Sigmoid colon (tissue), 7 donors: ENCODE data around the gene TCP11. TPM values are rescaled to one million over a fixed set of nuclear protein-coding genes. Genes with fewer than 3 reads are reported as not detected.

Experiments
- DNase-seq: peaks from one replicate; pipeline ENCODE4 v3.0.0-alpha.2; 2019
- H3K27ac ChIP-seq, 4 donors: fragments of 200-600 bp; sonication (generic); one replicate each; pipeline ENCODE4 v1.5.1; 2016 to 2019; ENCODE audit warnings: mild to moderate bottlenecking in 1 of 4
- H3K27me3 ChIP-seq, 3 donors: fragments of 200-600 bp; sonication (generic); one replicate each; pipeline ENCODE4 v1.5.1; 2019; ENCODE audit warnings: mild to moderate bottlenecking in 1 of 3
- H3K36me3 ChIP-seq, 4 donors: fragments of 200-600 bp; sonication (generic); one replicate each; pipeline ENCODE4 v1.5.1; 2016 to 2019
- H3K4me1 ChIP-seq, 4 donors: fragments of 200-600 bp; sonication (generic); one replicate each; pipeline ENCODE4 v1.5.1; 2017 to 2019
- H3K4me3 ChIP-seq, 4 donors: fragments of 200-600 bp; sonication (generic); one replicate each; pipeline ENCODE4 v1.5.1; 2017 to 2019; ENCODE audit warnings: mild to moderate bottlenecking in 2 of 4, moderate library complexity in 1 of 4
- H3K9me3 ChIP-seq, 4 donors: fragments of 200-600 bp in 3 of 4; sonication (generic) in 3 of 4; one replicate each; pipeline versions ENCODE4 v1.5.1 to v1.6.1; 2013 to 2019
- CTCF ChIP-seq, 4 experiments: fragments of 450-650 bp in 3 of 4; fragments of 200-600 bp in 1 of 4; IDR thresholded peaks; one replicate each; pipeline ENCODE4 v1.5.1; 2016 to 2019; ENCODE audit warnings: antibody characterized with exemption in 4 of 4, mild to moderate bottlenecking in 3 of 4, moderate library complexity in 2 of 4
- EP300 ChIP-seq, 4 donors: sonication (generic); formaldehyde crosslinking; IDR thresholded peaks; one replicate each; pipeline ENCODE4 v1.6.1; 2017; ENCODE audit warnings: antibody characterized with exemption in 4 of 4
- POLR2A ChIP-seq, 2 donors: fragments of 450-650 bp; IDR thresholded peaks; one replicate each; pipeline ENCODE4 v1.6.1; 2016; ENCODE audit warnings: antibody characterized with exemption in 2 of 2, mild to moderate bottlenecking in 2 of 2, moderate library complexity in 2 of 2
- POLR2AphosphoS5 ChIP-seq, 4 donors: sonication (generic); formaldehyde crosslinking; IDR thresholded peaks; one replicate each; pipeline ENCODE4 v1.6.1; 2017; ENCODE audit warnings: antibody characterized with exemption in 4 of 4
- WGBS, 2 donors: extraction: QIAGEN DNeasy Blood & Tissue Kit; methylation state at CpG; one replicate each; pipeline ENCODE4 v1.1.7; 2013; 5-methylcytosine and 5-hydroxymethylcytosine counted together
- intact Hi-C: fragments of 100-400 bp; cut with DNase I; formaldehyde crosslinking; loops from one replicate; pipeline ENCODE4 v1.15.1; 2023
- polyA plus RNA-seq, 3 donors: library from polyadenylated mRNA; stranded (reverse); fragments of 200-250 nt; gene quantifications; one replicate each; pipeline ENCODE4 v1.2.3, GENCODE V29; 2013
- total RNA-seq, 4 donors: library from RNA; depleted of rRNA; stranded (reverse); fragments of >200 nt; gene quantifications; one replicate each; pipeline ENCODE4 v1.1.0, GENCODE V29; 2016
- donor health status: healthy with polysubstance abuse.
- donor health status: Bipolar disorder and iron deficiency.
- donor health status: healthy.

TCP11 gene
- total and polyA plus RNA-seq, 7 donors: 0.66 TPM; not detected in 6

GRCh38 chr6:35147486-35147885 is 6.3 kb upstream of the TCP11 start:
- 84 to 86% methylated on average over 3 of the region's 3 CpGs for WGBS, 2 donors
- DNase-seq: no peak
- Histone ChIP-seq H3K27me3 (no peaks in the 10 kb centered on the region), H3K36me3 (no peaks in the 10 kb centered on the region), H3K4me1 (peaks cover 0 to 18% (median 9%) of the 10 kb centered on the region in 4 donors), H3K4me3 (no peak overlapping the region), H3K27ac (no peak overlapping the region), H3K9me3 (no peaks in the 10 kb centered on the region)
- TF ChIP-seq POLR2A (IDR thresholded peaks at IDR 0.05) (no peak), EP300 (IDR thresholded peaks at IDR 0.05) (no peak), POLR2AphosphoS5 (IDR thresholded peaks at IDR 0.05) (no peak), CTCF (IDR thresholded peaks at IDR 0.05) (no peak)
- intact Hi-C loops: loop anchor here (2.0 to 10.0 kb wide), 2 partner anchors 57 to 353 kb away; partner anchors contain the start of gene BLTP3A

GRCh38 chr6:35147026-35147425 is 5.9 kb upstream of the TCP11 start:
- intact Hi-C loops: loop anchor here (2.0 to 10.0 kb wide), 2 partner anchors 58 to 352 kb away; partner anchors contain the start of gene BLTP3A
- WGBS, 2 donors: 82 to 84% methylated on average over 3 of the region's 3 CpGs
- DNase-seq: no peak
- Histone ChIP-seq H3K27ac (no peak overlapping the region), H3K4me1 (peaks cover 0 to 17% (median 9%) of the 10 kb centered on the region in 4 donors), H3K27me3 (no peaks in the 10 kb centered on the region), H3K36me3 (no peaks in the 10 kb centered on the region), H3K9me3 (no peaks in the 10 kb centered on the region), H3K4me3 (no peak overlapping the region)
- no peak for TF ChIP-seq CTCF (IDR thresholded peaks at IDR 0.05)
- TF ChIP-seq POLR2A (IDR thresholded peaks at IDR 0.05): no peak
- TF ChIP-seq POLR2AphosphoS5 (IDR thresholded peaks at IDR 0.05): no peak
- no peak for TF ChIP-seq EP300 (IDR thresholded peaks at IDR 0.05)

GRCh38 chr6:35146453-35146852 is 5.3 kb upstream of the TCP11 start:
- DNase-seq: no peak
- no peak overlapping the region for H3K27ac ChIP-seq
- H3K9me3 ChIP-seq: no peaks in the 10 kb centered on the region
- H3K27me3 ChIP-seq: no peaks in the 10 kb centered on the region
- peaks cover 0 to 17% (median 6%) of the 10 kb centered on the region in 4 donors for H3K4me1 ChIP-seq
- TF ChIP-seq CTCF (IDR thresholded peaks at IDR 0.05): peak in 3 of 4 experiments; percentile 34 to 60 (median 57)
- TF ChIP-seq POLR2A (IDR thresholded peaks at IDR 0.05): no peak
- no peak overlapping the region for H3K4me3 ChIP-seq
- intact Hi-C loops: loop anchor here (1.0 to 10.0 kb wide), 3 partner anchors 58 to 352 kb away; partner anchors contain the start of gene BLTP3A
- no peaks in the 10 kb centered on the region for H3K36me3 ChIP-seq
- 51 to 63% methylated on average over 6 of the region's 6 CpGs for WGBS, 2 donors

GRCh38 chr6:35145757-35146156 is 4.6 kb upstream of the TCP11 start:
- Histone ChIP-seq H3K4me1 (peaks cover 0 to 24% (median 11%) of the 10 kb centered on the region in 4 donors), H3K36me3 (no peaks in the 10 kb centered on the region), H3K9me3 (no peaks in the 10 kb centered on the region), H3K27ac (no peak overlapping the region), H3K4me3 (no peak overlapping the region), H3K27me3 (peaks cover 0 to 6% (median 0%) of the 10 kb centered on the region in 3 donors)
- no peak for TF ChIP-seq CTCF (IDR thresholded peaks at IDR 0.05)
- TF ChIP-seq EP300 (IDR thresholded peaks at IDR 0.05): no peak
- no peak for TF ChIP-seq POLR2A (IDR thresholded peaks at IDR 0.05)
- TF ChIP-seq POLR2AphosphoS5 (IDR thresholded peaks at IDR 0.05): no peak
- intact Hi-C loops: loop anchor here (1.0 to 10.0 kb wide), 3 partner anchors 59 to 351 kb away; partner anchors contain the start of gene BLTP3A
- no peak for DNase-seq
- 92 to 98% methylated on average over 3 of the region's 3 CpGs for WGBS, 2 donors
